Measurements from ENCODE around the gene SOCS3.

DNA sequence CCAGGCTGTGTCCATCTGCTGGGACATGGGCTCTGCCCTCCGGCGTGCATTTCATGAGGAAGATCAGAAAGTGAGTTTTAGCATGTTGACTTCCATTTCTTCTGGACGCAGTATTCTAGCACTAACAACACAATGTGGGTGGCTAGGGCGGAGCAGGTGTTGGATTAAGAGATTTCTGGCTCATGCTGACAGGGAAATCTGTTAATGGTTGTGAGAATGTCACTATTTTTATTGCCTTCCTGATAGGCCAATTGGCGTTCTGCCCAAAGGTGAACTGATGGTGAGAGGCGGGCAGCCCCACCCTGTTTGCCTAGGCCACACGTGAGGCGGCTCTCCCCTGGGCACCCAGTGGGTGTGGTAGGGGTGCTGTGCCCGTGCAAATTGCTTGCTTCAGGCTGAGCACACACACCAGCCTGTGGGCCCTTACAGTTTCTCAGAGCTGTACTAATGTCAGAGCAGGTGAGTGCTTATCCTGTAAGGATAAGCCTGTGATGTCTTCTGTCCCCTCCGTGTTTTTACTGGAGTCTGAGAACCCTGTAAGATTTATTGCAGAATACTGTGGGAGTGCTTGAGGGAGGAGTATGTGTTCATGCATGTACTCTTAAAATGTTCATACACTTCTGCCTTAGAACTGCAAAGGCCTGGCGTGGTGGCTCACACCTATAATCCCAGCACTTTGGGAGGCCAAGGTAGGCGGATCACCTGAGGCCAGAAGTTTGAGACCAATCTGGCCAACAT lies 49.5 kb upstream of the SOCS3 start:
- no peak for TF ChIP-seq POLR2A (IDR thresholded peaks at IDR 0.05)
- TF ChIP-seq, protein P1, sequence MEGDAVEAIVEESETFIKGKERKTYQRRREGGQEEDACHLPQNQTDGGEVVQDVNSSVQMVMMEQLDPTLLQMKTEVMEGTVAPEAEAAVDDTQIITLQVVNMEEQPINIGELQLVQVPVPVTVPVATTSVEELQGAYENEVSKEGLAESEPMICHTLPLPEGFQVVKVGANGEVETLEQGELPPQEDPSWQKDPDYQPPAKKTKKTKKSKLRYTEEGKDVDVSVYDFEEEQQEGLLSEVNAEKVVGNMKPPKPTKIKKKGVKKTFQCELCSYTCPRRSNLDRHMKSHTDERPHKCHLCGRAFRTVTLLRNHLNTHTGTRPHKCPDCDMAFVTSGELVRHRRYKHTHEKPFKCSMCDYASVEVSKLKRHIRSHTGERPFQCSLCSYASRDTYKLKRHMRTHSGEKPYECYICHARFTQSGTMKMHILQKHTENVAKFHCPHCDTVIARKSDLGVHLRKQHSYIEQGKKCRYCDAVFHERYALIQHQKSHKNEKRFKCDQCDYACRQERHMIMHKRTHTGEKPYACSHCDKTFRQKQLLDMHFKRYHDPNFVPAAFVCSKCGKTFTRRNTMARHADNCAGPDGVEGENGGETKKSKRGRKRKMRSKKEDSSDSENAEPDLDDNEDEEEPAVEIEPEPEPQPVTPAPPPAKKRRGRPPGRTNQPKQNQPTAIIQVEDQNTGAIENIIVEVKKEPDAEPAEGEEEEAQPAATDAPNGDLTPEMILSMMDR (IDR thresholded peaks at IDR 0.05) = no peak
